NCI-H2171 (cell line): ENCODE data around the gene OSGEPL1.
A peak's percentile ranks its signal among the peaks of the same experiment; 100 is the strongest.
"Not testable (repeated sequence)": the region's sequence is repeated elsewhere in the genome, so short reads cannot be mapped to it uniquely, and the experiment has no call there.

Source experiments
- DNase-seq: peaks from one replicate; lab custom pipeline; 2025; lab: John Stamatoyannopoulos, UW

The OSGEPL1 gene

GRCh38 chr2:189762551-189763298 lies at the start of gene OSGEPL1:
OSGEPL1 (minus strand) TSS chr2:189762792; CDS start chr2:189761640, 1,152 bp downstream.
- peak; percentile 93 for DNase-seq

GRCh38 chr2:189803431-189803830 lies 40.8 kb upstream of the OSGEPL1 start:
- DNase-seq, result no peak

GRCh38 chr2:189802396-189802912 lies 39.9 kb upstream of the OSGEPL1 start:
- no peak for DNase-seq

- no peak for DNase-seq
Observed at GRCh38 chr2:189799531-189799930, 36.9 kb upstream of the OSGEPL1 start.

- DNase-seq, result no peak
Observed at GRCh38 chr2:189799030-189799331, 36.4 kb upstream of the OSGEPL1 start.

- DNase-seq, result no peak
Observed at GRCh38 chr2:189798312-189799029, 35.9 kb upstream of the OSGEPL1 start.

- DNase-seq, result no peak
Observed at GRCh38 chr2:189797902-189798301, 35.3 kb upstream of the OSGEPL1 start.

GRCh38 chr2:189794310-189794709 lies 31.7 kb upstream of the OSGEPL1 start:
- no peak for DNase-seq

- DNase-seq, result no peak
Observed at GRCh38 chr2:189791338-189792042, 28.9 kb upstream of the OSGEPL1 start.

GRCh38 chr2:189783927-189784867 lies 21.6 kb upstream of the OSGEPL1 start, which contains the start of the genes ORMDL1 and PMS1:
ORMDL1 (minus strand) TSS chr2:189784339; CDS start chr2:189782595, 1,744 bp downstream.
PMS1 (plus strand) TSS chr2:189784450; CDS start chr2:189791810, 7,360 bp downstream.
- DNase-seq, result peak; percentile 91

GRCh38 chr2:189783451-189783926 lies 20.9 kb upstream of the OSGEPL1 start:
- DNase-seq, result no peak

GRCh38 chr2:189782221-189782671 lies 19.7 kb upstream of the OSGEPL1 start:
- no peak for DNase-seq

- DNase-seq, result no peak
Observed at GRCh38 chr2:189772212-189772611, 9.6 kb upstream of the OSGEPL1 start.

- DNase-seq, result no peak
Observed at GRCh38 chr2:189770590-189771322, 8.2 kb upstream of the OSGEPL1 start.

GRCh38 chr2:189763908-189764661 lies 1.5 kb upstream of the OSGEPL1 start:
- DNase-seq, result no peak

GRCh38 chr2:189762229-189762550 lies 402 bp downstream of the OSGEPL1 start:
- DNase-seq, result no peak

GRCh38 chr2:189760154-189760553 lies 2.4 kb downstream of the OSGEPL1 start:
- DNase-seq, result not testable (repeated sequence)

- no peak for DNase-seq
Observed at GRCh38 chr2:189756311-189756952, 6.2 kb downstream of the OSGEPL1 start.

- DNase-seq, result no peak
Observed at GRCh38 chr2:189751080-189751658, 11.4 kb downstream of the OSGEPL1 start.
